SJCRH30 (cell line): ENCODE measurements around the gene TMEM258. TPM values are rescaled to one million over a fixed set of nuclear protein-coding genes. Genes with fewer than 3 reads are reported as not detected.

Experiments used
- DNase-seq, 2 experiments: peaks; one replicate each; pipeline ENCODE4 v3.0.0-alpha.2; 2015 to 2020
- H3K27ac ChIP-seq: fragments of 250-450 bp; sonication (Bioruptor Pico); 2 replicates; pipeline ENCODE4 v1.5.1; 2020; ENCODE audit warnings: mild to moderate bottlenecking, moderate library complexity
- H3K27me3 ChIP-seq: fragments of 250-450 bp; sonication (Bioruptor Pico); 2 replicates; pipeline ENCODE4 v1.5.1; 2020; ENCODE audit warnings: mild to moderate bottlenecking, moderate library complexity
- H3K36me3 ChIP-seq: fragments of 250-450 bp; sonication (Bioruptor Pico); 2 replicates; pipeline ENCODE4 v1.5.1; 2020; ENCODE audit warnings: mild to moderate bottlenecking, moderate library complexity
- H3K4me1 ChIP-seq: fragments of 250-450 bp; sonication (Bioruptor Pico); 2 replicates; pipeline ENCODE4 v1.5.1; 2020; ENCODE audit warnings: mild to moderate bottlenecking, moderate library complexity
- H3K4me3 ChIP-seq: fragments of 250-450 bp; sonication (Bioruptor Pico); 2 replicates; pipeline ENCODE4 v1.5.1; 2020; ENCODE audit warnings: mild to moderate bottlenecking, moderate library complexity
- H3K9me3 ChIP-seq: fragments of 250-450 bp; sonication (Bioruptor Pico); replicated peaks from 2 replicates; pipeline ENCODE4 v1.5.1; 2020; ENCODE audit warnings: mild to moderate bottlenecking, moderate library complexity
- total RNA-seq: library from RNA; depleted of rRNA; stranded (reverse); fragments of >200 nt; shearing (Covaris generic); gene quantifications from 2 replicates; pipeline ENCODE4 v1.2.3, GENCODE V29; 2014

TMEM258 gene
- total RNA-seq, 1 experiment from 2014 or later = 95.5 TPM

DNA sequence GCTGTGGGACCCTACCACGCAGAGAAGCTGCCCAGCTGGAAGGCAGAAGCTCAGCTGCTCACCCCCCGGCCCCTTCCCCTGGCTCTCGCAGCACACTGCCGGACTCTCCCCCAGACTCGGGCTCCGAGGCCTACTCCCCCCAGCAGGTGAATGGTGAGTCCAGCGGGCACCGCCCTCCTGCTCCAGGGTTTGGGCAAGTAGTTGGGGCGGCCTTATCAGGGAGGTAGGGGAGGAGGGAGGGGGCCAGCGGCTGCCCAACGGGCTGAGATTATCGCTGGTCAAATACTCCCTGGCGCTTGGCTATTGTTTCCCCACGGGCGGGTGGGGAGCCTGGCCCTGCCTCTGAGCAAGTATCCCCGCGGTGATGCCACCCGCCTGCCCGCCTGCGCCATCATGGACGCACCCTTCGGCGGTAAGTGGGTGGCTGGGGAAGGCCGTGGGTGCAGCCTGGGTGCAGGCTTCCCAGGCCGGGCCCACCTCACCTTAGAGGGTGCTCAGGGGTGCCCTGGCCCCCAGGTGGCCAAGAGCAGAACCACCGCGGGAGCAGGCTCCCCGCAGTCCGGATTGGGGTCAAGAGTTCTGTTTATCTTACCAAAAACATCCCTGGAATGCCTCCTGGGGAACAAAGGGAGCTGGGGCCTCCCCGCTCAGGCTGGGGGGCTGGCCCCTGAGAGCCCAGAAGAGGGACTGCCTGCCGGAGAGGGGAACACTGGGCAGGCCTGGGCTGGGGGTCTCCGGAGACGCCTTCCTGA lies 23.1 kb downstream of the TMEM258 start:
- Histone ChIP-seq H3K27me3 (no peaks in the 10 kb centered on the region), H3K4me3 (no peak overlapping the region), H3K4me1 (peaks cover 24% of the 10 kb centered on the region; the same call in 1 of the 2 replicates), H3K27ac (no peak overlapping the region), H3K9me3 (no peaks in the 10 kb centered on the region), H3K36me3 (no peaks in the 10 kb centered on the region)
- no peak for DNase-seq

DNA sequence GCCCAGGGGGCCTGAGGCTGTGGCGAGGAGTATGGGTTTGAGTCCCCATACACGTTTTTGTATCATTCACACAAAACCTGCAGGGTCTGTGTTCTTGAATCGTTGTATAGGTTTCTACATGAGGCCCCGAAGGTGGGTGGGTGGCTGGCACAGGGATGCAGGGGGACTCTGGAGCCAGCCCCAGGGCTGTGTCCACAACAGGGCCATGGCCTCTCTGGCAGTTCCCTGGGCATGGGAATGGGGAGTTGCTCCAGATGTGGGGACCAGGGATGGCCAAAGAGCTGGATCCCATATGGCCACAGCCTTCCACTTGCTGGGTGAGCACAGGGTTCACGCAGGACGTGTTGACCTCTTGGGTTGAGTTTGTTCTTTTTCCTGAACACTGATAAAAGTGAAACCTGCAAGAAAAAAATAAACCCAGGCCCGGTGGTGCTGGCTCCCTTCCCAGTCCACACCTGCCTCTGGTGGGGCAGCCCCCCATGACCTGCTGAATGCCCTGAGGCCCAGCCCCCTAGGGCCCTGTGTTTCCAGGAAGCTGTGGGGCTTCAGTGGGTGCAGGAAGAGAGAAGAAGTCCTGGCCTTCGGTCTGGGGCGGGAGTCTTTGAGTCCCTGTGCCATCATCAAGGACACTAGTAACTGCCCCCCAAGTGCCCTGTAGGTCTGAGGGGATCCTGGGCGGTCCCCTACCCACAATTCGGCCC lies 23.9 kb downstream of the TMEM258 start:
- Histone ChIP-seq H3K9me3 (no peaks in the 10 kb centered on the region), H3K4me1 (peaks cover 24% of the 10 kb centered on the region; the same call in 1 of the 2 replicates), H3K27me3 (no peaks in the 10 kb centered on the region), H3K36me3 (no peaks in the 10 kb centered on the region), H3K4me3 (no peak overlapping the region), H3K27ac (no peak overlapping the region)
- DNase-seq = no peak

DNA sequence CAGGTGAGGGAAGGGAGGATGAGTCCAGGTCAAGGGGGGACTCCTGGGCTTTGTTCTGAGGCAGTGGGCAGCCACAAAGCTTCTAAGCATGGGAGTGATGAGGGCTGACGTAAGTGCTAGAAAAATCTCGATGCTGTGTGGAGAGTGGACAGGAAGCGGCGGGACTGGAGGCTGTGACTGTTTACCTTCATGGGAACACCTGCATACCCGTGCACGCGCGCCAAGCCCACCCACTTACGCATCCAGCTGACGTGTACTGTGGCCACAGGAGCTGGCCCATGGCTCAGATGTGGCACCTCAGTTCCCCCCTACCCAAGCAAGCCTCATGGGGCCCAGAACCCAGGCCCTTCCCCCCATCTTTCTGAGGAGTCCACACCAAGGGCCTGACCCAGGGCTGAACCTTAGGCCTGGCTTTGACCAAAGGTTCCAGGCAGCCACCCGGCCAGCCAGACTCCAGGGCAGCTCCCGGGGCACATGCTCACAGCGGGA lies 26.0 kb downstream of the TMEM258 start:
- Histone ChIP-seq H3K36me3 (no peaks in the 10 kb centered on the region), H3K27me3 (peaks cover 13% of the 10 kb centered on the region; the same call in 1 of the 2 replicates), H3K9me3 (no peaks in the 10 kb centered on the region), H3K27ac (no peak overlapping the region), H3K4me3 (no peak overlapping the region), H3K4me1 (peaks cover 20% of the 10 kb centered on the region; the same call in 1 of the 2 replicates)
- DNase-seq = no peak

DNA sequence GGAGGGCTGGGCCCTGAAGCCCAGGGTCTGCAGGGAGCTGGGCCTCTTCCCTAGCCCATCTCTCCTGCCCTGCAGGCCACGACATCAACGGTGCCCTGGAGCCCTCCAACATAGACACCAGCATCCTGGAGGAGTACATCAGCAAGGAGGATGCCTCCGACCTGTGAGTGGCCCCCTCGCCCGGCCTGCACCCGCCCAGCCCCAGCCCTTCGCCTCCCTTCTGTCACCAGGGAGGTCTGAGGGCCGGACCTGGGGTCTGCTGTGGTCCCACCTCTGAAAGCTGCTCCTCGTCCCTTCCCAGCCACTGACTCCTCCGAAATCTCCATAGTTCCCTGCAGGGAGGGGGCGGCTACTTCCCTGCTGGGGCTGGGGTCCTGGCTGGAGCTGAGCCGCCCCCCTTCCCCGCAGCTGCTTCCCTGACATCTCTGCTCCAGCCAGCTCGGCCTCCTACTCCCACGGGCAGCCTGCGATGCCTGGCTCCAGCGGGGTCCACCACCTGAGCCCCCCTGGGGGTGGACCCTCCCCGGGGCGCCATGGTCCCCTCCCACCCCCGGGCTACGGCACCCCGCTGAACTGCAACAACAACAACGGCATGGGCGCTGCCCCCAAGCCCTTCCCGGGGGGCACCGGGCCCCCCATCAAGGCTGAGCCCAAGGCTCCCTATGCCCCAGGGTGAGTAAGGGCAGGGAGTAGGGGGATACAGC lies 26.7 kb downstream of the TMEM258 start:
- no peak for DNase-seq

DNA sequence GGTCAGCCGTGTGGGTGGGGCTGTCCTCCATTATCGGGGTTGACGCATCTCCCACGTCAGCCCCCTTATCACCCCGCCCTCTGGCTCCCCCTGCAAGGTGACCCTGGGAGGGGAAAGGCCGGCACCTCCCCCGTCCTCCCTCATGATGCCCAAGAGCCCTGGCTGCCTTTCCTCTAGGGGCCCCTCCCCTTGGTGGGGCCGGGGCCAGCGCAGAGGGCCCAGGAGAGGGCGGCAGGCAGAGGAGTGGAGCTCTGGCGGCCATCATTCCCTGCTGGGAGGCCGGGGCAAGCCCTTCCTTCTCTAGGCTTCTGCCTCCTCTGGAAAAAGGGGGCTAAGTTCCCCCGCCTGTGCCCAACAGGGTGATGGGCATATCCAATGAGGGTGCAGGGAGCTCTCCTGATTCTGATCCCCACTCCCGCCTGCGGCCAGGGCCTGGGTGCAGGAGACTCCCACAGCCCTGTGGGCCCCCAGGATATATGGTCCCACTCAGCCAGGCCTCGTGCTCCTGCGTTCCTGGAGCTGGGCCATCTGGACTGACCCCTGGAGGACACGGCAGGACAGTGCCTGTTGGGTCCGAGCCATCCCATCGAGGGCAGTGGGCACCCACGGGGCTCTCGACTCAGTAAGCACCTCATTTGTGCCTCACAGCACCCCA lies 27.7 kb downstream of the TMEM258 start:
- Histone ChIP-seq H3K9me3 (no peaks in the 10 kb centered on the region), H3K27me3 (peaks cover 13% of the 10 kb centered on the region; the same call in 1 of the 2 replicates)

More for the DNA sequence above, 26.7 kb downstream of the TMEM258 start:
- no peaks in the 10 kb centered on the region for H3K36me3 ChIP-seq
- no peak overlapping the region for H3K4me3 ChIP-seq
- no peaks in the 10 kb centered on the region for H3K9me3 ChIP-seq
- H3K4me1 ChIP-seq = peaks cover 20% of the 10 kb centered on the region; the same call in 1 of the 2 replicates
- peaks cover 13% of the 10 kb centered on the region; the same call in 1 of the 2 replicates for H3K27me3 ChIP-seq
- H3K27ac ChIP-seq = no peak overlapping the region

DNA sequence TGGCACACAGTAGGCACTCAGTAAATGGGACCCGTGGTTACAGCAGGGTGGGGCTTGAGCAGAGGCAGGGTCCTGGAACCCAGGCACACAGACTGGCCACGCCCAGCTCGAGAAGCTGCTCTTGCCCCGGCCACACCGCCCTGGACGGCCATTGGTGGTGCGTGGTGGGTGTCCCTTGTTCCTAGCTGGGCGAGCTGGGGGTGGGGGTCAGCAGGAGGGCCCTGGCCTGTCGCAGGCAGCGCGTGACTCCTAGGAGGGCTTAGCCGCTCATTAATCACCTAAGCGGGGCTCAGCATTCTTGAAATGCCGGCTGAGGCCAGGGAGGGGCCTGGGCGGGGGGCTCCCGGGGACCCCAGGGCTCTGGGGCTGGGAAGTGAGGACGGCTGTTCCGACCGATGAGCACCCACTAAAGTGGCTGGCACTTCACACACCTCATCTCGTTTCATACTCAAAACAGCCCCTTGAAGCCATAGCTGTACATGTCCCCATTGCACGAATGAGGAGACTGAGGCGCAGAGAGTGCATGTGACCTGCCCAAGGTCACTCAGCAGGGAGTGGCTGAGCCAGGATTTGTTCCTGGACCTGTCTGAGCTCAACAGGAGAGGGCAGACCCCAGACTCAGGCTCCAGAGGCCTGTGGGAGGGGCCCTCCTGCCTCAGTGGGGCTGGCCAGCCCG lies 28.3 kb downstream of the TMEM258 start:
- H3K4me3 ChIP-seq = no peak overlapping the region
- H3K9me3 ChIP-seq = no peaks in the 10 kb centered on the region
- H3K36me3 ChIP-seq = no peaks in the 10 kb centered on the region
- peaks cover 12% of the 10 kb centered on the region; the same call in 1 of the 2 replicates for H3K4me1 ChIP-seq
- H3K27me3 ChIP-seq = peaks cover 13% of the 10 kb centered on the region; the same call in 1 of the 2 replicates
- DNase-seq = no peak
- H3K27ac ChIP-seq = no peak overlapping the region

More for the DNA sequence above, 27.7 kb downstream of the TMEM258 start:
- Histone ChIP-seq H3K27ac (no peak overlapping the region), H3K4me1 (peaks cover 18% of the 10 kb centered on the region; the same call in 1 of the 2 replicates), H3K4me3 (no peak overlapping the region), H3K36me3 (no peaks in the 10 kb centered on the region)
- DNase-seq = no peak

DNA sequence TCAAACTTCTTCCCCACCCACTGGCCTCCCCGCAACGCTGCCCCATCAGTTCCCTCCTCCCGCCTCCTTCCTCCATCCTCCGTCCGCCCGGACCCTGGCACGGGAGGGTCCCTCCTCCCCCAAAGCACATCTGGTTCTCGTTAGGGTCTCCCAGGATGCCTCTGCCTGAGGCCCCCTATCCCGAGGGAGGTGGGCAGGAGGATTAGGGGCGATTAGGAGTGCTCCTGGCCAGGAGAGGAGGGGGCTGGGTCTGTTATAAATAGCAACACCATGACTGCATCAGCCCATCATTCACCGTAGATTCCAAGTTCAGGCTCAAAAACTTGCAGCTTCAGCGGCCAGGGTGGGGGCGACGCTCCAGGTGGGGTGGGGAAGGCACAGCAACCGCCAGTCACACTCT lies 29.6 kb downstream of the TMEM258 start:
- no peaks in the 10 kb centered on the region for H3K36me3 ChIP-seq
- no peak overlapping the region for H3K4me3 ChIP-seq
- peaks cover 13% of the 10 kb centered on the region; the same call in 1 of the 2 replicates for H3K27me3 ChIP-seq
- peaks cover 11% of the 10 kb centered on the region; the same call in 1 of the 2 replicates for H3K4me1 ChIP-seq
- no peaks in the 10 kb centered on the region for H3K9me3 ChIP-seq
- no peak overlapping the region for H3K27ac ChIP-seq
- no peak for DNase-seq

DNA sequence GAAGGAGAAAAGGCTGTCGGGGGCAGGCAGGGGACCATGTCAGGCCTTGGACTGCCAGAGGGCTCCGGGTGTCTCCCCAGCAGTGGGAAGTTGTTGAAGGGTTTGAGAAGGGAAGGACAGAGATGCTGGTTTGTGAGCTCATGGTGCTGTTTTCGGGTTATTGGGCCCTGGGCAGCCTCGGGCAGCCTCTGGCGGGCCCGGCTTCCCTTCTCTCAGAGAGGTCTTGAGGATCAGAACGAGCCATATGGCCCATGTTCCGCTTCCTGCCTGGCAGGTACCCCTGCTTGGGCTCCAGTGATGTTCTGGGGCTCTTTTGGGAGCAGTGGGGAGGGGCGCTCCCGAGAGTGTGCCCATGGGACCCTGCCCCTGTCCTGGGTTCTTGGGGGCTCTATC lies 30.2 kb downstream of the TMEM258 start:
- peaks cover 11% of the 10 kb centered on the region; the same call in 1 of the 2 replicates for H3K4me1 ChIP-seq
- DNase-seq = no peak
- peaks cover 13% of the 10 kb centered on the region for H3K27me3 ChIP-seq
- H3K4me3 ChIP-seq = no peak overlapping the region
- no peaks in the 10 kb centered on the region for H3K36me3 ChIP-seq
- H3K9me3 ChIP-seq = no peaks in the 10 kb centered on the region
- H3K27ac ChIP-seq = no peak overlapping the region

DNA sequence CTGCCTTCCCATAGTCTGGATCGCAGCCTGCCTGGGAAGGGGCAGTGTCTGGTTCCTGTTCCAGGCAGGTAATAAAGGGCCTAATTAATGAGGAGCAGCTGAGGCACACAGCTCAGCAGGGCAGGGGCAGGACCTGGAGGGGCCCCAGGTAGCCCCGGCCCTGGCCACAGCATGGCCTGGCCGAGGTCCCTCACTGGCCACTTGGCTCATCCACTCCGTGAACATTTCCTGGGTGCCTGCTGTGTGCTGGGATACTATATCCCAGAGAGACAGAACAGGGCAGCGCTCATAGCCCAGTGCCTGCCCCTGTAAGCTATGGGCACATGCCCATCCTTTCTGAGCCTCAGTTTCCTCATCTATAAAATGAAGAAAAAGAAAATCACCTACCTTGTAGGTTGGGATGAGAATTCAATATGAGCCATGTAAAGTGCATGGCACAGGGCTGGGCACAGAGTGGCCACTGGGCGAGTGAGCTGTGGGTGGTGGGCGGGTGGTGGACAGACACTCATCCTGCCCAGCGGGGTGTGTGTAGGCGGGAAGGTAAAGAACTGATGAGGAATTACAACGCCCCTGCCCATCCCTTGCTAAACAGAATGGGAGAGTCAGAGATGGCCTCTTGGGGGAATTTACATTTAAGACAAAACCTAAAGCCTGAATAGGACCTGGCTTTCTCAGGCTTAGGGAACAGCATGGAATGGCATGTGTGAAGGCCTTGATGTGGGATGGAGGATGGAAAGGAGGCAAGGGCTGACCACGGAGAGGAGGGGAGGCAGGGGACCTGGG lies 30.8 kb downstream of the TMEM258 start:
- H3K4me1 ChIP-seq = peaks cover 7% of the 10 kb centered on the region; the same call in 1 of the 2 replicates
- no peaks in the 10 kb centered on the region for H3K9me3 ChIP-seq
- H3K27me3 ChIP-seq = peaks cover 13% of the 10 kb centered on the region
- H3K4me3 ChIP-seq = no peak overlapping the region
- DNase-seq = no peak
- H3K36me3 ChIP-seq = no peaks in the 10 kb centered on the region
- no peak overlapping the region for H3K27ac ChIP-seq

DNA sequence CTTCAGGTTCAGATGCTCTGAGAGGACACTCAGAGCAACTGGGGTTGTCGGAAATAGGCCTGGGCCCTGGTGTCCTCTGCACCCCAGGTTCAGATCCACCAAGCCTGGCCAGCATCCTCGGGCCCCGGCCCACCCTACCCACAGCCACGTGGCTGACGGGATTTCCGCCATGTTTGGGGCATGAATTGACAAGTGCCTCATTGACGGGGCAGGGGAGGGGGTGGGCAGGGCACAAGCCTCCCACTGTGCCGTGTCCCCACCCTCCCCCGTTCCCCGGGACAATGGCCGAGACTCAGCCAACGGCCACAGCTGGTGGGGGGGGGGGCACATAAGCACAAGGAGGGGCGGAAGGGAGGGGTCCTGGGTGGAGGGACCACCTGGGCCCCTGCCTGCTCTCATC lies 31.5 kb downstream of the TMEM258 start:
- peaks cover 13% of the 10 kb centered on the region for H3K27me3 ChIP-seq
- no peak for DNase-seq

DNA sequence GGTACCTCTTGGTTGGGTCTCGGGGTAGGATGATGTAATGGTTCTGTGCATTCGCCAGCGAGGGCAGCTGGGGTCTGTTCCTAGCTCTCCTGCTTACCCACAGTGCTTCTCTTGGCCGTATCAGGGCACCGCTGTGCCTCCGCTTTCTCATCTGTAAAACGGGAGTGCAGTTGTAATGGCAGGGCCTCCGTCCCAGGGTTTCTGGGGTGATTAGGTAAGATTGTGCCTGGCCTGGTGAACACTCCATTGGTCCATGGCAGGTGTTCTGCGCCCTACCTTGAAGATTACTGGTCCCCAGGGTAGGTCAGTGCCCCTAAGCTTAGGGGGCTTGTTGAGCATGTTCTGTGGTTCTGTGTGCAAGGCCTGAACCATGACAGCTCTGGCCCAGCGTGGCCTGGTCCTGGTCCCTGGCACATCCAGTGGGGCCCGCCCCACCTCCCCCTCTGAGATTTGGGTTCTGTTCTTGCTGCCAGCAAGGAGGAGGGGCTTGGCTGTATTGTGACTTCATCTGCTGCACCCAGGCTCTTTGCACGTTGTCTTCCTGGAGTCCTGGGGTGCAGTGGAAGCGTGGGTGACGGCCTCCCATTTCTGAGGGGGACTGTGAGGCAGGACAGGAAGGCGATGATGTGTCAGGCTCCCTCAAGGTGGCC lies 35.1 kb downstream of the TMEM258 start:
- Histone ChIP-seq H3K9me3 (no peaks in the 10 kb centered on the region), H3K36me3 (no peaks in the 10 kb centered on the region), H3K4me3 (no peak overlapping the region), H3K4me1 (no peaks in the 10 kb centered on the region; the same call in 1 of the 2 replicates), H3K27me3 (peaks cover 4% of the 10 kb centered on the region), H3K27ac (no peak overlapping the region)
- no peak for DNase-seq

More for the DNA sequence above, 31.5 kb downstream of the TMEM258 start:
- Histone ChIP-seq H3K9me3 (no peaks in the 10 kb centered on the region), H3K36me3 (no peaks in the 10 kb centered on the region), H3K4me1 (peaks cover under 1% of the 10 kb centered on the region; the same call in 1 of the 2 replicates), H3K27ac (no peak overlapping the region), H3K4me3 (no peak overlapping the region)

DNA sequence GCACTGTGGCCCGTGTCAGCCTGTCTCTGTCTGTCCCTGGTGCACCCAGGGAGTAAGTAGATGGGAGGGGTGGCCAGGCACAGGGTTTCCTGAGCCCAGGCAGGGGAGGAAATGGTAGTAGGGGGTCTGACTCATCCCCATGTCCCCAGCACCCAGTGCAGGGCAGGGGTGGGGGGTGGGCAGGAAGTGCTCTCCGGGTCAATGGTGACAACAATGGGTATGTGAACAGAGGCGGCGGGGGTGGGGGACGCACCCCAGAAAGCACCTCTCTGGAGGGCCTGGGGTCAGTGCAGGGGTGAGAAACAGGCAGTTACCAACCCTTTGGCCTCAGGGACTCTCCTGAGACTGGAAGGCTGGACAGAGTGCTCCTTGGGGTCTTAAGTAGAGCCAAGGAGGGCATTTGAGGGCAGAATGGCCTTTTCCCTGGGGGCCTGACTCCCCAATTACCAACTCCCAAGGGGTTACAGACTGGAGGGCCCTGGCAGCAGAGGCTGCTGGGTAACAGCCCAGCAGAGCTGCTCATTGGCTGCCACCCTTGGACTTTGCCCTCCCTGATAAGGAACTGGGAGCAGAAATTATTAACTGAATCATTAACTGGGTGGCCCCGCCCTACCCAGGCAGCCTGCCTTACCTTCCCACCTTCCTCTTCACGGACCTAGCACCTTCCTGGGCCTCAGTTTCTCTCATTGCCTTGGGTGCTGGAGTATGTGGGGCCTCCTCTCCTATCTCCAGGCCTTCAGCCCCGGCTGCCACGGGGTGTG lies 35.8 kb downstream of the TMEM258 start:
- Histone ChIP-seq H3K27me3 (no peaks in the 10 kb centered on the region; the same call in 1 of the 2 replicates), H3K27ac (no peak overlapping the region), H3K4me3 (no peak overlapping the region), H3K4me1 (no peaks in the 10 kb centered on the region; the same call in 1 of the 2 replicates), H3K36me3 (no peaks in the 10 kb centered on the region), H3K9me3 (no peaks in the 10 kb centered on the region)
- DNase-seq = no peak
